ENCODE data around the gene ARHGAP4. TPM values are rescaled to one million over a fixed set of nuclear protein-coding genes. Genes with fewer than 3 reads are reported as not detected.

ARHGAP4 gene
- total and polyA plus RNA-seq, 2 experiments from 2014 or later = 6.2 to 6.4 TPM

- H3K79me2 ChIP-seq = no peaks in the 10 kb centered on the region
- H3K4me2 ChIP-seq = no peak overlapping the region
- H3K4me1 ChIP-seq (ENCODE audit: insufficient read depth) = no peaks in the 10 kb centered on the region
- TF ChIP-seq EZH2phosphoT487 (IDR thresholded peaks at IDR 0.05; ENCODE audit: low read depth, severe bottlenecking, unreplicated experiment) (no peak), EZH2 (IDR thresholded peaks at IDR 0.05; ENCODE audit: borderline replicate concordance) (no peak), CTCF (IDR thresholded peaks at IDR 0.05; ENCODE audit: poor library complexity) (no peak)
- no peak overlapping the region for H3K4me3 ChIP-seq
- H3K27ac ChIP-seq = no peak overlapping the region
- 79% methylated on average over 7 of the region's 7 CpGs for WGBS (ENCODE audit: low lambda C conversion rate, missing lambda C conversion rate)
- no peaks in the 10 kb centered on the region for H3K9me3 ChIP-seq (ENCODE audit: low read depth)
- no peaks in the 10 kb centered on the region for H3K9me2 ChIP-seq (replicated peaks; ENCODE audit: insufficient read depth)
- peaks cover 17% of the 10 kb centered on the region for H3K27me3 ChIP-seq
- no peaks in the 10 kb centered on the region for H3K36me3 ChIP-seq (replicated peaks; ENCODE audit: insufficient read depth, low read depth)
- H4K20me1 ChIP-seq (ENCODE audit: insufficient read depth, poor library complexity, severe bottlenecking) = no peaks in the 10 kb centered on the region
- no peak for DNase-seq (ENCODE audit: low spot score)
- H2AFZ ChIP-seq = no peak overlapping the region
Measured at GRCh38 chrX:153881281-153881680, 44.8 kb downstream of the ARHGAP4 start.

- H3K4me2 ChIP-seq = no peak overlapping the region
- H2AFZ ChIP-seq = no peak overlapping the region
- no peaks in the 10 kb centered on the region for H3K36me3 ChIP-seq (replicated peaks; ENCODE audit: insufficient read depth, low read depth)
- H3K27me3 ChIP-seq = peaks cover 16% of the 10 kb centered on the region
- DNase-seq (ENCODE audit: low spot score) = no peak
- TF ChIP-seq EZH2phosphoT487 (IDR thresholded peaks at IDR 0.05; ENCODE audit: low read depth, severe bottlenecking, unreplicated experiment) = no peak
- no peak for TF ChIP-seq CTCF (IDR thresholded peaks at IDR 0.05; ENCODE audit: poor library complexity)
- TF ChIP-seq EZH2 (IDR thresholded peaks at IDR 0.05; ENCODE audit: borderline replicate concordance) = no peak
- no peaks in the 10 kb centered on the region for H3K4me1 ChIP-seq (ENCODE audit: insufficient read depth)
- H3K79me2 ChIP-seq = no peaks in the 10 kb centered on the region
- no peak overlapping the region for H3K4me3 ChIP-seq
- H3K9me3 ChIP-seq (ENCODE audit: low read depth) = no peaks in the 10 kb centered on the region
- H4K20me1 ChIP-seq (ENCODE audit: insufficient read depth, poor library complexity, severe bottlenecking) = no peaks in the 10 kb centered on the region
- no peaks in the 10 kb centered on the region for H3K9me2 ChIP-seq (replicated peaks; ENCODE audit: insufficient read depth)
- no peak overlapping the region for H3K27ac ChIP-seq
- WGBS (ENCODE audit: low lambda C conversion rate, missing lambda C conversion rate) = 36% methylated on average over 4 of the region's 6 CpGs
Measured at GRCh38 chrX:153880440-153880815, 45.6 kb downstream of the ARHGAP4 start.

- H3K27ac ChIP-seq = no peak overlapping the region
- no peaks in the 10 kb centered on the region for H3K36me3 ChIP-seq (replicated peaks; ENCODE audit: insufficient read depth, low read depth)
- TF ChIP-seq CTCF (IDR thresholded peaks at IDR 0.05; ENCODE audit: poor library complexity) (no peak), EZH2phosphoT487 (IDR thresholded peaks at IDR 0.05; ENCODE audit: low read depth, severe bottlenecking, unreplicated experiment) (no peak), EZH2 (IDR thresholded peaks at IDR 0.05; ENCODE audit: borderline replicate concordance) (no peak)
- no peak for DNase-seq (ENCODE audit: low spot score)
- H3K9me3 ChIP-seq (ENCODE audit: low read depth) = no peaks in the 10 kb centered on the region
- no peak overlapping the region for H3K4me3 ChIP-seq
- peaks cover 10% of the 10 kb centered on the region for H3K27me3 ChIP-seq
- no peaks in the 10 kb centered on the region for H3K9me2 ChIP-seq (replicated peaks; ENCODE audit: insufficient read depth)
- H4K20me1 ChIP-seq (ENCODE audit: insufficient read depth, poor library complexity, severe bottlenecking) = no peaks in the 10 kb centered on the region
- no peak overlapping the region for H3K4me2 ChIP-seq
- no peak overlapping the region for H2AFZ ChIP-seq
- H3K79me2 ChIP-seq = no peaks in the 10 kb centered on the region
- no peaks in the 10 kb centered on the region for H3K4me1 ChIP-seq (ENCODE audit: insufficient read depth)
- 76% methylated on average over 7 of the region's 12 CpGs for WGBS (ENCODE audit: low lambda C conversion rate, missing lambda C conversion rate)
Measured at GRCh38 chrX:153879741-153880439, 46.2 kb downstream of the ARHGAP4 start.
